ENCODE data around the gene SPP2. TPM values are rescaled to one million over a fixed set of nuclear protein-coding genes. Genes with fewer than 3 reads are reported as not detected.

SPP2 gene
- total RNA-seq, 1 donor from 2014 or later: not detected

- TF ChIP-seq CTCF (IDR thresholded peaks at IDR 0.05; ENCODE audit: unreplicated experiment): no peak
- H3K36me3 Mint-ChIP-seq: no peaks in the 10 kb centered on the region
- no peak overlapping the region for H3K4me3 Mint-ChIP-seq
- DNase-seq (ENCODE audit: low spot score in 2 of 2, unreplicated experiment in 2 of 2): no peak
- H3K4me1 Mint-ChIP-seq: peaks cover 19% of the 10 kb centered on the region
- H3K27ac Mint-ChIP-seq: peak overlapping the region; percentile 79
- H3K9me3 Mint-ChIP-seq: peaks cover 22% of the 10 kb centered on the region
- H3K27me3 Mint-ChIP-seq (ENCODE audit: low read depth): peaks cover 9% of the 10 kb centered on the region
Observed at GRCh38 chr2:234091883-234092282, 41.4 kb downstream of the SPP2 start.

- no peak for TF ChIP-seq CTCF (IDR thresholded peaks at IDR 0.05; ENCODE audit: unreplicated experiment)
- Mint-ChIP-seq H3K4me1 (peaks cover 19% of the 10 kb centered on the region), H3K36me3 (no peaks in the 10 kb centered on the region), H3K9me3 (peaks cover 17% of the 10 kb centered on the region), H3K27me3 (ENCODE audit: low read depth) (peaks cover 6% of the 10 kb centered on the region), H3K4me3 (no peak overlapping the region), H3K27ac (peak overlapping the region; percentile 79)
- no peak for DNase-seq (ENCODE audit: low spot score in 2 of 2, unreplicated experiment in 2 of 2)
Observed at GRCh38 chr2:234092344-234092743, 41.8 kb downstream of the SPP2 start.

- no peak for TF ChIP-seq CTCF (IDR thresholded peaks at IDR 0.05; ENCODE audit: unreplicated experiment)
- no peak for DNase-seq (ENCODE audit: low spot score in 2 of 2, unreplicated experiment in 2 of 2)
- Mint-ChIP-seq H3K4me1 (peaks cover 31% of the 10 kb centered on the region), H3K27ac (no peak overlapping the region), H3K4me3 (no peak overlapping the region), H3K9me3 (no peaks in the 10 kb centered on the region), H3K36me3 (no peaks in the 10 kb centered on the region), H3K27me3 (ENCODE audit: low read depth) (peaks cover 2% of the 10 kb centered on the region)
Observed at GRCh38 chr2:234095301-234095700, 44.8 kb downstream of the SPP2 start.

DNA sequence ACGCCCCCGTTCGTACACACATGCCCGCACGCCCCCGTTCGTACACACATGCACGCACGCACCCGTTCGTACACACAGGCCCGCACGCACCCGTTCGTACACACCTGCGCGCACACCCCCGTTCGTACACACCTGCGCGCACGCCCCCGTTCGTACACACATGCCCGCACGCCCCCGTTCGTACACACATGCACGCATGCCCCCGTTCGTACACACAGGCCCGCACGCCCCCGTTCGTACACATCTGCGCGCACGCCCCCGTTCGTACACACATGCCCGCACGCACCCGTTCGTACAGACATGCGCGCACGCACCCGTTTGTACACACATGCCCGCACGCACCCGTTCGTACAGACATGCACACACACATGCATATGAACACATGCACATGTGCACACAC, 45.7 kb downstream of the SPP2 start:
- Mint-ChIP-seq H3K27me3 (ENCODE audit: low read depth) (peaks cover 3% of the 10 kb centered on the region), H3K27ac (no peak overlapping the region), H3K4me3 (no peak overlapping the region), H3K9me3 (no peaks in the 10 kb centered on the region), H3K36me3 (no peaks in the 10 kb centered on the region), H3K4me1 (peaks cover 28% of the 10 kb centered on the region)
- DNase-seq (ENCODE audit: low spot score in 2 of 2, unreplicated experiment in 2 of 2): no peak
- TF ChIP-seq CTCF (IDR thresholded peaks at IDR 0.05; ENCODE audit: unreplicated experiment): no peak

DNA sequence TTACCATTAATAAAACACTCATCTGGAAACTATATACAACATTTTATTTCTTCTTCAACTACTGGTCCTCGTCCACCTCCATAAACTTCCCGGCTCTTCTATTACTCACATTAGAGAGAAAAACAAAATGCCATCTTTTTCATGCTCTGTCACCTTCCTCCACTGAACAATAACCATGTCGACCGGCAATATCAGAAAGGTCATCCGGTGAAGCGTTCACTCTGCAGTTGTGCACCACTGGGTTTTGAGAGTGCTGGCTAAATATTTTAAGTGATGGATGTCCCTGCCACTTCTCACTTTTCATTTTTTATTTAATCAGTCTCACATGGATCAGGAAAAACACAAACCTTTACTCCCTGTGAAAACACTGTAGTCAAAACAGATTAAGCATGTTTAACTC, 48.2 kb downstream of the SPP2 start:
- DNase-seq (ENCODE audit: low spot score in 2 of 2, unreplicated experiment in 2 of 2): no peak

More for the DNA sequence above, 48.2 kb downstream of the SPP2 start:
- TF ChIP-seq CTCF (IDR thresholded peaks at IDR 0.05; ENCODE audit: unreplicated experiment): no peak
- H3K27me3 Mint-ChIP-seq (ENCODE audit: low read depth): peaks cover 2% of the 10 kb centered on the region
- peaks cover 12% of the 10 kb centered on the region for H3K4me1 Mint-ChIP-seq
- H3K9me3 Mint-ChIP-seq: no peaks in the 10 kb centered on the region
- H3K27ac Mint-ChIP-seq: peak overlapping the region; percentile 30
- H3K36me3 Mint-ChIP-seq: no peaks in the 10 kb centered on the region
- no peak overlapping the region for H3K4me3 Mint-ChIP-seq
